Iris pigment epithelial cell (primary cell): Measurements from ENCODE around the gene TSPYL6.
A peak's percentile ranks its signal among the peaks of the same experiment; 100 is the strongest.
"Not testable (repeated sequence)": the region's sequence is repeated elsewhere in the genome, so short reads cannot be mapped to it uniquely, and the experiment has no call there.

Experiments
- DNase-seq: peaks from one replicate; pipeline ENCODE4 v3.0.0-alpha.2; 2011; ENCODE audit warnings: low read depth

The TSPYL6 gene

GRCh38 chr2:54256091-54256694, at the start of gene TSPYL6:
TSS of gene TSPYL6 (minus strand) at chr2:54256229. CDS start at chr2:54256151, 78 bp downstream.
- DNase-seq = no peak

- DNase-seq = no peak
Measured at GRCh38 chr2:54303631-54304030, 47.6 kb upstream of the TSPYL6 start.

- DNase-seq = no peak
Measured at GRCh38 chr2:54298514-54298913, 42.5 kb upstream of the TSPYL6 start.

- DNase-seq = no peak
Measured at GRCh38 chr2:54295911-54296310, 39.9 kb upstream of the TSPYL6 start.

GRCh38 chr2:54294665-54295064, 38.6 kb upstream of the TSPYL6 start:
- not testable (repeated sequence) for DNase-seq

GRCh38 chr2:54290356-54291025, 34.5 kb upstream of the TSPYL6 start:
- DNase-seq = no peak

GRCh38 chr2:54289917-54290316, 33.9 kb upstream of the TSPYL6 start:
- no peak for DNase-seq

GRCh38 chr2:54287532-54287931, 31.5 kb upstream of the TSPYL6 start:
- no peak for DNase-seq

GRCh38 chr2:54285451-54285850, 29.4 kb upstream of the TSPYL6 start:
- DNase-seq = no peak

GRCh38 chr2:54284826-54285225, 28.8 kb upstream of the TSPYL6 start:
- DNase-seq = no peak

GRCh38 chr2:54279385-54279784, 23.4 kb upstream of the TSPYL6 start:
- no peak for DNase-seq

GRCh38 chr2:54275541-54275940, 19.5 kb upstream of the TSPYL6 start:
- DNase-seq = no peak

GRCh38 chr2:54274781-54275242, 18.8 kb upstream of the TSPYL6 start:
- DNase-seq = peak; percentile 47

GRCh38 chr2:54271843-54272627, 16.0 kb upstream of the TSPYL6 start:
- no peak for DNase-seq

- no peak for DNase-seq
Measured at GRCh38 chr2:54271189-54271588, 15.2 kb upstream of the TSPYL6 start.

GRCh38 chr2:54267577-54267976, 11.5 kb upstream of the TSPYL6 start:
- no peak for DNase-seq

GRCh38 chr2:54265081-54265480, 9.1 kb upstream of the TSPYL6 start:
- DNase-seq = not testable (repeated sequence)

- peak; percentile 47 for DNase-seq
Measured at GRCh38 chr2:54262015-54262765, 6.2 kb upstream of the TSPYL6 start.

- DNase-seq = peak; percentile 54
Measured at GRCh38 chr2:54261537-54261936, 5.5 kb upstream of the TSPYL6 start.

GRCh38 chr2:54260241-54260595, 4.2 kb upstream of the TSPYL6 start:
- DNase-seq = no peak

GRCh38 chr2:54259413-54260240, 3.6 kb upstream of the TSPYL6 start:
- no peak for DNase-seq
